Activated CD8-positive, alpha-beta memory T cell treated with anti-CD3 and anti-CD28 coated beads, Interleukin-2, amount 50 U/mL, for 4 hours (primary cell): ENCODE data around the gene CR2.
"Not testable (repeated sequence)": the region's sequence is repeated elsewhere in the genome, so short reads cannot be mapped to it uniquely, and the experiment has no call there.

Experiments used
- DNase-seq: peaks from one replicate; pipeline ENCODE4 v3.0.0-alpha.2; 2020

The CR2 gene

DNA sequence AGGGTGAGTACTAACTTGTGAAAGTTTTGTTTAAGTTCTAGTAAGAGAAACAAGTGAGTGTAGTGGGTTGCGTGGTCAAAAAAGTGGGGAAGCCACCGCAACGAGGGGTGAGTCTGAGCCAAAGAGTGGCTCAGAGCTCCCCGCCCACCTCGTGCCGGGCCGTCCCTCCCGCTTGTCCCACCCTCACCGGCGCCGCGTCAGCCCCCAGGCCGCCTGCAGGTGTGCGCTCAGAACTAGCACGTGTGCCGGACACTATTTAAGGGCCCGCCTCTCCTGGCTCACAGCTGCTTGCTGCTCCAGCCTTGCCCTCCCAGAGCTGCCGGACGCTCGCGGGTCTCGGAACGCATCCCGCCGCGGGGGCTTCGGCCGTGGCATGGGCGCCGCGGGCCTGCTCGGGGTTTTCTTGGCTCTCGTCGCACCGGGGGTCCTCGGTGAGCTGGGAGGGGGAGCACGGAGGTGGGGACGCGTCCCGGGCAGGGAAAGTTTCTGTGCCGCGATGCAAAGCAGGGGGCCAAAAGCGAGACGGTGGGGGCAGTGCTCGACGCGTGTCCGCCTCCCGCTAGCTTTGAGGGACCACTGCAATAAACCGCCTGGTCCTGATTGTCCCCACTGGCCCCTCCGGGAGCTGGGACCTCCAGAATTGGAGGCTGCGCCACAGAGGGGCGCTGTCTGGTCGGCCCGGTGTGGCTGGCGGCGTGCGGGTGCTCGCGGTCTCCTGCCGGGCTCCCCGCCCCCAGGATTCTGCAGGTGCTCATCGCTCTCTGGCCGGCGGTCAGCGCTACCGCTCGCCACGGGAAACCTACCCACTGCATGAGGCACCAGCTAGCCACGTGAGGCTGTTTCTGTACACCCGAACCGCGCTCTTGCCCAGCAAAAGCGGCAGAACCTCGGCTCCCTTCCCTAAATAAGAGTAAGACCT lies at the start of gene CR2:
Gene CR2, plus strand, starts transcription at position 283 of the 919 bp plus-strand sequence. Its CDS starts 91 bp downstream, at position 374.
- DNase-seq, result peak; percentile 63

DNA sequence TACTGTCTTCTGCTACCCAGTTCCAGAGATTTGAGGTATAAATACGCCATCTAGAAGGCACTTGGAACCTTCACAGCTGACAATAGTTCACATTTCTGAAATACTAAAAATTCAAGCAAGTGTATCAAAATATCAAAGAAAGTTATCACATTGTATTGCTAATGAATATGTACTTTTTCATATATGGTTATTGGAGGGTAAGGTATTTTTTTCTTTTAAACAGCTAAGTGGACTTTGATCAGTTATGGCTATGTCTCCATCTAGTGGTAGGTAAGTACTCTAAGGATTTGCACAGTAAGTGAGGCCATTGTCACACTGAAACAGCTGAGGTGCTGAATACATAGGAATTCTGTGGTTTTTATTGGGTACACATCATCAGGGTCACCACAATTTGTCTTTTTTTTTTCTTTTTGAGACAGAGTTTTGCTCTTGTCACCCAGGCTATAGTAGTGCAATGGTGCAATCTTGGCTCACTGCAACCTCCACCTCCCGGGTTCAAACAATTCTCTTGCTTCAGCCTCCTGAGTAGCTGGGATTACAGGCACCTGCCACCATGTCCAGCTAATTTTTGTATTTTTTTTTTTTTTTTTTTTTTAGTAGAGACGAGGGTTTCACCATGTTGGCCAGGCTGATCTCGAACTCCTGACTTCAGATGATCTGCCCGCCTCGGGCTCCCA lies 49.1 kb upstream of the CR2 start:
- DNase-seq, result no peak

DNA sequence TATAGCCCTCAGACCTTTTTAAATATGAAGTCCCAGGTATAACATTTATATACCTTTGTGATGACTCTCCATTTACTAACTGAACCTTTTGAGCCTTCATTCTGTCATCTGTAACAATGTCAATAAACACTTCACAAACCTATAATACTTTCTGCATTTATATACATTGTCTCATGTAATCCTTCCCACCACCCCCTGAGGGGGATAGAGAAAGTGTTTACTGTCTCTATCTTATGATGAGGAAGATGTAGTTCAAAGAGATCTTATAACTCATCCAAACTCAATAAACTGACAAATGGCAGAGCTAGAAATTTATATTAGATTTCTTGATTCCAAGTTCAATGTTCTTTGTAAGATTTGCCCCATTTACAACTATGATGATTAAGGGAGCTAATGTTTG lies 48.3 kb upstream of the CR2 start:
- DNase-seq, result no peak

DNA sequence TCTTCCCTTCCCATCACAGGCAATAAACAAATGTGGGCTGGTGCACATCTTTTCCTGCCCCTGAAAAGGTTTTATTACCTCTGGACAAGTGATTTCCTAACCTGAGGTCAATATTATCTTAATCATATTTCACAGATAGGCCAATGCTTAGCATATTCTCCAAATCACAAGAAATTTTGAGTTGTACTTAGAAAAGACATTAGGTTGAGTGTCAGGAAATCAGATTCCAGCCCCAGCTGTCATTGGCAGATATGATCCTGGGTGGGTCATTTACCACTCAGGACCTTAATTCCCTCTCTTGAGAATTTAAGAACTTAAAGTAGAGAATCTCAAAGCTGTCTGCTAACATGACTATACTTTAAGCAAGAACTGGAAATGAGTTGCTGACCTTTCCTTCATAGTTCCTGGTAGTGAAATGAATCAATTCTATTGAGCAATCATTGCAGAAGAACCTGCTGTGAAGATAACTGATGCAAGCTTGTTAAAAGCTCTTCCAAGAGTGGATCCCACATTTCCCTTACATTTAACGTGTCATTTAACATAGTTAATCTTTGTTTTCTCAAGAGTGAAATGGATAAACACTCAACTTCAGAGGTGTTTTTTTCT lies 46.4 kb upstream of the CR2 start:
- DNase-seq, result no peak

DNA sequence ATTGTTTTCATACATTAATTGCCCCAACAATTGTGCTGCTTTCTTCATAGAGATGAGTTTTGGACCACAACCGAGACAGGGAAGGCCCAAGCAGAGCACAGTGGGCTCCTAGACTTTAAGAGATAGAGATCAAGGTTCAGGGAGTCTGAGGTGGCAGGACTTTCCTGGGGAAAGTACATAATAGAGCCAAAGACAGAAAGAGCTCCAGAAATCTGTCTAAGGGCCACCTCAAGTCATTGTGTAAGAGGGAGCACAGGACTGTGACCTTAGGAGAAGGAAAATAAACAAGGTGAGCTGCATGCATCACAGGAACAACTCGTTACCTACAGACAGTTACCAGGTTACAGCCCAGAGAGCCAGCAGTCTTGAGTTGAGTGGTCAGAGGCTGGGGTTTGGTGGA lies 41.3 kb upstream of the CR2 start:
- no peak for DNase-seq

DNA sequence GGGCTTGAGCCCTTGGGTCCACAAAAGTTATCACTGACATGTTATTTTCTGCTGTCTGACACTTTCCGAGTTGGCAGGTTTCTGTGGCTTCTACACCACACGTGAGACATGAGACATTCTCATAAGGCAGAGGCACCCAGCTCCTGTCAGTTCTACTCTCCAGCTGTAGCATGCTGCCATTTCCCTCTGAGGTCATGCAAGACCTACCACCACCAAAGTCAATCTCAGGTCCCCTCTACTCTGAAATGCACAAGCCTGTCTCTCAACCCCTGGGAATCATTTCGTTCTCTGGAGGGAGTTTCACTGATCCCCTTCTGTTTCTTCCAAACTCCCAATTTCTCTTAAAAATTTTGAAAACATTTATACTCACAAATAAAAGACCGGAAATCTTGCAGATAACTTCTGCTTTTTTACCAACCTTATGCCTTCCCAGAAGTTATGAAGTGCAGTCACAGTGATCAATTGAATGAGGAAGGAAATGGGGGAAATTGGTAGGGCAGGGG lies 39.5 kb upstream of the CR2 start:
- no peak for DNase-seq

DNA sequence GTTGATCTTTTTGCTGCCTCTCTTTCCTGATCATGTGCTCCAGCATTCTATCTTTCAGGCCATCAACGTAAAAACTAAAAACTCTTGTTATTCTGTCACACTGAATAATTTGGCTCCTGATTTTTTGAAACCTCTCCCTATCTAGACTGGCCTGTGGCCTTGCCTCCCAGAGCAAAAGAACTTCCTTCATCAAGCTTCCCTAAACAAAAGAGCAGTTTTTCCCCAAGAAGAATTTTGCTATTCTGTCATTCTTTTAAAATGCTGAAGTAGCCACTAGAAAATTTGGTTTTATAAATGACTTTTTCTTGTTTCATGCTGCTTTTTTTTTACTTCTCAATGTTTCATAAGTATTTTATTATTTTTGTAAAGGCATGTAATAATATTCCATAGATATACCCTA lies 37.1 kb upstream of the CR2 start:
- no peak for DNase-seq

DNA sequence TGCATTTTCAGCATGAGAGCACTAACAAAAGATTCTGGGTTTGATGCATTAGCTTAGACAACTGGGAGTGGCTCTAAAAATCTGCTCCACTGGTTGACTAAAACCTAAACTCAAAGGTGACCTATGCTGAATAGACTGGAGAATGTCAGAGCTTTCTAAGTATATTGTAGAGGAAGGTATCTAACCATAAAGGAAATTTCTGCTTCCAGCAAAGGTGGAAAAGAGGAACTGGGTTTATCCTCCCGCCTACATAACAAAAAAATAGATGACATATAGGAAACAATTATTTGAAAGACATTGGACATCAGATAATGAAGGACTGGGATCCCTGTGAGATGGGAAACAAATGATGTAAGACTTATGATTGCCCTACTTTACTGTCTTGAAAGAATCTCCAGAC lies 35.8 kb upstream of the CR2 start:
- DNase-seq, result no peak

DNA sequence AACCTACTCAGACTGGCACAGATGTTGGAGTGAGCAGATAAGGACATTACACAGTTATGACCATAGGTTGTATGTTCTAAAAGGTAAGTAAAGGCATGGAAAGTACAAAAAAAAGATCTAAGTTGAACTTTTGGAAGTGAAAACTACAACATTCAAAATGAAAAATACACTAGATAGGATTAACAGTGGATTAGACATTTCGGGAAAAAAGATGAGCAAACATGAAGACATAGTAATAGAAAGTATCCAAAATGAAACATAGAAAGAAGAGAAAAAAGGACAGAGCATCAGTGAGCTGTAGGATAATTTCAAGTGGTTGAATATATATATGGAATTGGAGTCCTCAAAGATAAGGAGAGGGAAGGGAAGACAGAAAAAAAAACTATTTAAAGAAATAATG lies 34.0 kb upstream of the CR2 start:
- no peak for DNase-seq

DNA sequence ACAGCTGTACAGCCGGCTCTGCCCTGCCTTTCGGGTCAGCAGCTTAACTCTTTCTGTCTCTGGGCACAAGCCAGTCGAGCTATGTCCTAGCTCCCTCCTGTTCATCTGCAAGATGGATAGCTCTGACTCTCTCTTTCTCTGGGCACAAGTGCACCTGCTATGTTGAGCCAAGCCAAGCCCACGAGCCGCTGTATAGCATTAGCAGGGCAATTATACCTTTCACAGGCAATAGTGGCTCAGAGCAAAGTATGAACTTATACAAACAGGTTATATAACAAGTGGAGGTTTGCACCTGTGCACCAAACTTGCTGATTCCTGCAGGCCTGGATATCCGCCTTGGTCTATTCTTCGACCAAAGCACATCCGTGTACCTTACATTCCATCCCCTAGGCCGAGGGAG lies 33.0 kb upstream of the CR2 start:
- DNase-seq, result no peak

DNA sequence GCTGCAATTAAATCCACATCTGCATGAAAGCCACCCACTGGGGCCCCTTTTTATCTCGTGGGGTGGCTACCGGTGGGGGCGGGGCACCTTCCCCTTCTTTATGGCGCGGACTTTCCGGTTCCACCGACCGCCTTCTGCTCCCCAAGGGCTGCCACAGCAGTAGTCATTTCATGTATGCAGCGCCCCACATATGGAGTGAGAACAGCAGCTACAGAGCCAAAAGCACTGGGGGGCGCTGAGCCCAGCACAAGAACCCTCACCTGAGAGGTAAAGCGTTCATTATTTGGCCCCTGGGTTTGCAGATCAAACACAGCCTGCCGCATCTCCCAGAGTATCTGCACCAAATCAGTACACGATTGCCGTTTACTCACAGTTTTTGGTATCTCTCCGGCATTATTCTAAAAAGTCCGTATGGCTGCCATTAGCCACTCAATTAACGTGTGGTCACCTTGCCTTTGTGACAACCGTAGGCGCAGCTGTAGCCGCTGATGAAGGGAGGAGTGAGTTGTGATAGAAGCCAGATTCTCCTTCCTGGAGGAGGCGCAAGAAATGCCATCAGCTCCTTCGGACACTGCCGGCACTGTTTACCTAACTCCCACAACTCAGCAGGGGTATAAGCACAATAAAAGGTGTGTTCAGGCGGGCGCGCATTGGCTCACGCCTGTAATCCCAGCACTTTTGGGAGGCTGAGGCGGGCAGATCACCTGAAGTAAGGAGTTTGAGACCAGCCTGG lies 30.4 kb upstream of the CR2 start:
- DNase-seq, result no peak

DNA sequence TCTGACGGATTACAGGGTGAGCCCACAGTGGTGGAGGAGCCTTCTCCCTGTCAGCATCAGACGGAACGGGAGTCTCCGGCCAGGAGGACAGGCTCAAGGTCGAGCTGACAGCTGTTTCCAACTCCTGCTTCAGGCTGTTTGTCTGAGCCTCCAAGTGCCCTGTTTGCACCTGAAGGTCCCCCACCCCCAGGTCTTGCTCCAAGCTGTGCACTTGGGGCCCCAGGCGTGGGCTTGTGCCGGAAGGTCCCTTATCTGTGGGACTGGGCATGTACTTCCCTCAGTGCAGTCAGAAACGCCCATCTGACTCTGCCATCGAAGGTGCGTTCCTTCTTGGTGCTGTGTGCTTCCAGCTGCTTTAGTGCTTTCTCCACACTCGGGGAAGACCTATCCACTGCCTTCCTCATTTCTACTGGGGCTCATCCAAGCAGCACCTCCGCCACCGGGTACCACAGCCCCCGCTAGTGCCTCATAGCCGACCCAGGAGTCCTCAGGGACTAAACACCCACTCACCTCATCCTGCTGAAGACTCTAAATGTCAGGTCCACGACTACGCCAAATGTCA lies 29.5 kb upstream of the CR2 start:
- no peak for DNase-seq

DNA sequence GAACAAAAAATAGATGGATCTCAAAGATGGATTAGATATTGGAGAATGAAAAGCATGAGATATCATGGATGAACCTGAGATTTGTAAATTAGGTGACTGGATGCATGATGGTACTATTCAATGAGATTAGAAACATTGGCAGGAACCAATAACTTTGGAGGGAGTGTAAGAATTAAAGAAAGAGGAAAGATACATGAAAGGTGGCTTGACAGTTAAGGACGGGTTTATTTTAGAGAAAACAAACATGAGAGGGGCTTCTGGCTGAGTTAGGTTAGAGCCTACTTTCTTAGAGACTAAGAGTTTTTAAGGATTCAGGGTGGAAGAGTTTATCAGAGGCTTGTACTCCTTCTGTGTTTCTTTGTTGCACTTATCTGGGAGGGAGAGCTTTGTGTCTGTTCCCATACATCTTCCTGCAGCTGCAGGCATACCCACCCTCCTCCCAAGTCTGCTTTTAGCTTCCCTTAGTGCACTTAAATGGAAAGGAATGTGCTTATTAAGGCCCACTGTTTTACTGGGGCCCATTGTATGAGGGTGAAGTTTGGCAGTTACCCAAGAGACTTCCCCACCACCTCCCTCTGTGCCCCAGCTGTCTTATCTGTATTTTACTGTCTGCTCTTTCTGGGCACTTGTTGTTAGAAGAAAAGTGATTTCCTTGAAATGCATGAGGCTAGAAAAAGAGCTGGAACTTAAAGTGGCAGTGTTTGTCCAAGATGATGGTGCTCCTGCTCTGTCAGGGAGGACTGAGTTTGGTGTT lies 26.1 kb upstream of the CR2 start:
- DNase-seq, result no peak

DNA sequence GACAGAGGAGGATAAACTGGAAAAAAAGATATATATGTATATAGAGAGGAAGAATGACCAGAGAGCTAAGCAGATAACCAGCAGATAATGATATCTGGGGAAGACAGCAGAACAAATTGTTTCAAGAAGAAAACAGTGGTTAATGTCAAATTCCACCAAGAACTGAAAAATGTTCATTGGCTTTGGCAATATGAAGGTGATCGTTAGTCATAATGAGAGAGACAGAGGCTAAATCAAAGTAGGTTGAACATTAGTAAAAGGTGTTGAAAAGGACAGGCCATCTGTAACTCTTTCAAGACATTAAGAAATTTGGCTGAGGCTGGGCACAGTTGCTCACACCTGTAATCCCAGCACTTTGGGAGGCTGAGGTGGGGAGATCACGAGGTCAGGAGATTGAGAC lies 25.3 kb upstream of the CR2 start:
- DNase-seq, result no peak

DNA sequence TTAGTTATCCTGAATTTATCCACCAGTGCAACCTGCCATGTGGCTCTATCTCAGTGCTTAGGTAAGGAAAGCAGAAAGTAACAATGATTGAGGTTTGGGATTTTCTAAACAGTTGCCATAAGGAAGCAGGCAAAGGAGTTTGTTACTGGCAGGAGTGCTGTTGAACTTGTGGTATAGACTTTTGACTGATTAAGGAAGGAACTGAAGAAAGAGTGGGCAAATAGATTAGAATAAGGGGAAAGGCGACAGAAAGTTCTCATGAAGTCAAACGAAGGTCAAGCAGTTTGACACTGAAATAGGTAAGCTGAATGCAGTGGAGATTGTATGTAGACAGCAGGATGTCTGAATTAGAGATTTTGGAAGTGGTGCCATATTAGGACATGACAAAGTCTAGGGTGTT lies 24.2 kb upstream of the CR2 start:
- no peak for DNase-seq

DNA sequence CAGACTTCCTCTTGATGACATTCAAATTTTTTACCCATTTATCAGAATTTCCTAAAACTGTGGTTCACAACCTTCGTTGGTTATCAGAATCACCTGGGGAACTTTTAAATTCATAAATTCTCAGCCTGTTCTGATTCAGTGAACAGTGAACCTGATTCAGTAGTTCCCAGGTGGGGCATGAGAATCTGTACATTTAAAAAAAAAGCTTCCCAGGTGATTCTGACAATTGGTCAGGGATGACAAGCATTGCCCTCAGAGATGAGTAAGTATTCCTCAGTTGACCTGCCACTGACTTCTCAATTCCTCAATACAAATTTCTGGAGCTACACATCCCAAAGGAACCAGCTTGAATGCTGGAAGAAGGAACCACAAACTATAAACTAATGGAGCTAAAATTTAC lies 23.5 kb upstream of the CR2 start:
- DNase-seq, result no peak

DNA sequence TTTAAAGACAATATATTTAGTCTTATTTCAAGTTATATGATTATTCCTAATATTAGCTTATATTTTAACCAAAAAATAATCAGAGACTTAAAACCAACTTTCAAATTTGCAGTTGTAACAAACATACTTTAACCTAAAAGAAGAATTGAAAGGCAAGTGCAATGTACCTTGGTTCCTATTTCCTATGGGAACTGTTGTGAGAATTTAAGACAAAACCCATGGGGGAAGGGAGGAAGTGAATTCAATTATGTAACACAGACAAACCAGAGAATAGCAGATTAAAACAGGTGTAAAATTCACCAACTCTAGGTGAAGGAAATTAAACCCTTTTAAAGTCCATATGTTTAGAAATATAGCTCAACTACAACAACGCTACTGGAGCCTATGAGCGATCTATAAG lies 22.6 kb upstream of the CR2 start:
- no peak for DNase-seq

DNA sequence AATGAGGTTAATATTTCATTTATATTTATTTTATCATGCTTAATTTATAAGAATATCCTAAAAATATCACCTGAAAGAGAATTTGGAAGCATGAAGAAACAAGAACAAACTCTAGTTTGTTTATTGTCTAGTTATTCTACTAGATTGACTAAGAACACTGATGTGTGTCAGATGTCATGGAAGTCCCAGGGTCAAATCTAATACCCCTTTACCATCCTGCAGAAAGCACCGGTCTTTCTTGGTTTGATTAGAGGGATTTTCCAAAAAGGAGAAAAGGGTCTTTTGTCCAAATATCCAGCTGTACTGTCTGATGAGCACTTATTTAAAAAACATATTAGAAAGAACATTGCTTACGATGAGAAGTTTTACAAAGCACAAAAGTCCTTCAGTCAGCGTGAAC lies 20.7 kb upstream of the CR2 start:
- no peak for DNase-seq

DNA sequence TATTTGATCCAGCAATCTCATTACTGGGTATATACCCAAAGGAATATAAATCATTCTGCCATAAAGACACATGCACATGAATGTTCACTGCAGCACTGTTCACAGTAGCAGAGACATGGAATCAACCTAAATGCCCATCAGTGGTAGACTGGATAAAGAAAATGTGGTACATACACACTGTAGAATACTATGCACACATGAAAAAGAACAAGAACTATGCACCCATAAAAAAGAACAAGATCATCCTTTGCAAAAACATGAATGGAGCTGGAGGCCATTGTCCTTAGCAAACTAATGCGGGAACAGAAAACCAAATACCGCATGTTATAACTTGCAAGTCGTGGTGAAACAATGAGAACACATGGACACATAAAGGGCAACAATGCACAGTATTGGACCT lies 17.4 kb upstream of the CR2 start:
- not testable (repeated sequence) for DNase-seq

DNA sequence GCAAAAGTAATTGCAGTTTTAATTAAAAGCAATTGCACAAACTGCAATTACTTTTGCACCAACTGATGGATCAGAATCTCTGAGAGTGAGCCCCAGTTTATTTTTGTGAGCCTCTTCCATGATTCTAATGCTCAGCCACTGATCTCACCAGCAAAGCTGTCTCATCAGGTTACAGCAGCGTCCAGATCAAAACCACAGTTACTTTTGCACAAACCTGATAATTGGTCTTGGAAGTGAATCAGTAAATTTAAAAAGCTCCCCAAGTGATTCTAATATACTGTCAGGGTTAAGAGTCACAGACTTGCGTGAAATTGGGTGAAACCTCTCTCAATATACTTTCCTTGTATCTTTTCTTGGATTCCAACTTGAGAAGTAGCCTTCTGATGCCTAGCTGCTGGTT lies 13.5 kb upstream of the CR2 start:
- no peak for DNase-seq

DNA sequence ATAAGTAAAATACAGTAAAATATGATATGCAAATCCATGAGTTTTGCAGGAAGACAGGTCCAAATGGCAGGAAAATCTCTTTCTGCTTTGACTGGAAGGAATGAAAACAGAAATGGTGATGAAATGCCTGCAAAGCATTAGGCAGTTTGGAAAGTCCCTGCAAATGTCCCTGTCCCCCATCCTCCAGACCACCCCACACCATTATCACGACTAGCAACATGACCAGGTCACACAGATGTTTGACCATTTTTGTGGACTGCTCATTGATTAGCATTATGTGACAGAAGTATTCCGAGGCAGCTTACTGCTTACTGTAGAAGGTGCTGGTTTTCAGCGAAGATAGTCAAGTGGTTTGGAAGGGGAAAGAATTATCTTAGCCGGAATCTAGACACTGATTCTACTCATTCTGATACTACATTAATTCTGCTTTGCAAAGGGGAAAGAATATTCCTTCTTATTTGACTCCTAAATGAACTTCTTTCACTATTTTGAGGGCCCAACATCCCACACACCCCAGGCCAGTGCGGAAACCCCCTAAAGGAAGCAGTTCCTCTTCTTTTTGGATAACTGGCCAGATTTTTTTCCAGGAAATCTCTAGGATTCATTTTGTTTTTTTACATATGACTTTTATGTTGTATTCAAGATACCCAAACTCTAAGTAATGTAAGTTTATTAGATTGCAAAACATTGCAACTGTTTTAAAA lies 9.5 kb upstream of the CR2 start:
- no peak for DNase-seq

DNA sequence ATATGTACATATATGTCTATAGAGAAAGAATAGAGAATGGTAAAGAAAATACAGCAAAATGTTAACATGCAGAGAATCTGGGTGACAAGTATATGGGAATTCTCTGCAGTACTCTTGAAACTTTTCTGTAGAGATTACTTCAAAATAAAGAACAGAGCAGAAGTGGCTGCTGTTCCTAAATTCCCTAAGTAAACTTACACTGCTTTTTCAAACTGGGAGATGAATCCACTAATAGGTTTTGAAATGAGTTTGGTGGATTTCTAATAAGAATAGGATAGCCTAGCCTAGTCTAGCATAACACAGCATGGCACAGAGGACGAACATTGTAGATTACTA lies 450 bp upstream of the CR2 start:
- DNase-seq, result no peak
